SK-N-MC (cell line): ENCODE results near the gene SKP1.

Experiments used
- EZH2 ChIP-seq: fragments of 200-600 bp; sonication (generic); IDR thresholded peaks from one replicate; pipeline ENCODE4 v1.6.1; 2017; ENCODE audit warnings: antibody characterized with exemption
- POLR2AphosphoS5 ChIP-seq: IDR thresholded peaks from 2 replicates; pipeline ENCODE4 v1.6.1; 2012; ENCODE audit warnings: mild to moderate bottlenecking, low read depth, low read length, borderline replicate concordance

DNA sequence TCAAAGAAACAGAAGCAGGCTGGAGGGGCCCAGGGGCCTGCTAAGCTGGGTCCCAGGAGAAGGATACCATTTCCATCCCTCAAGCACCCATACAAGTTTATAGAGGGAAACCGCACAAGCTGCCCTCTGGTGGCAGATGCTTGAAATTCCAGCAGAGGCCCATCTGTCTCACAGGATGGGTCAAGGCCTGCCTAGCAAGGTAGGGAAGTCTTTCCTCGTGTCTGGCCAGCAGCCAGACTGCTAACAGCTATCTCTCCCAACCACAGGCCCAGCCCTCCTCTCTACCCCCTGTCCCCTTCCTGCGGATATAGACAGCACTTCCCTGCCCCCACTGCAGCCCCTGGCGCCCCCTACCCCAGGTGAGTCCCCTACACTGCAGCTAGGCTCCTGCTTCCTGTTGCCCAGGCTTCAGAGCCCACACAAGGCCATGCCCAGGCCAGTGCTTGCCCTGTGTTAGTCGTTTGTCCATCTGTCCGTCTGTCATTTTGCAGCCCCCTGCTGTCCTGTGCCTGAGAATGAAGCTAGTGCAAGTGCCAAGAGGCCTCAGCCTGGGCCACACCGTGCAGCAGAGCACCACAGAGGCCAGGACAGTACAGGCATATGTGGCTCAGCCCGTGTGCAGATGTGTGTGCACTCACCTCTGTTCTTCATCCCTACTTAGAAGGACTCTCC, 36.1 kb downstream of the SKP1 start:
- TF ChIP-seq EZH2 (no peak), POLR2AphosphoS5 (no peak)
